Natural killer cell (primary cell): ENCODE data around the gene LPIN1. TPM values are rescaled to one million over a fixed set of nuclear protein-coding genes. Genes with fewer than 3 reads are reported as not detected.
A peak's percentile ranks its signal among the peaks of the same experiment; 100 is the strongest.

ENCODE experiments used
- ATAC-seq, 3 donors: fragments of 150-1000 bp in 2 of 3; fragments of 200-7000 bp in 1 of 3; cut with Tn5 transposase; 1 replicate in 1 of 3; 2 replicates in 2 of 3; pipeline ENCODE4 v1.10.0; 2021; ENCODE audit warnings: mild to moderate bottlenecking in 2 of 3, moderate library complexity in 2 of 3
- DNase-seq, 2 donors: peaks; one replicate each; pipeline versions ENCODE4 v3.0.0 to v3.0.0-alpha.2; 2013 to 2021; ENCODE audit warnings: mixed read lengths in 1 of 2
- H3K27ac ChIP-seq: one replicate; pipeline ENCODE4 v1.5.1; 2013; ENCODE audit warnings: mild to moderate bottlenecking, low read length
- H3K27me3 ChIP-seq: one replicate; pipeline ENCODE4 v1.6.1; 2013; ENCODE audit warnings: low read length; ENCODE audit not compliant: control insufficient read depth, insufficient read depth
- H3K36me3 ChIP-seq: one replicate; pipeline ENCODE4 v1.6.1; 2013; ENCODE audit warnings: low read length; ENCODE audit not compliant: control insufficient read depth, insufficient read depth
- H3K4me1 ChIP-seq: one replicate; pipeline ENCODE4 v1.6.1; 2013; ENCODE audit warnings: low read length; ENCODE audit not compliant: control insufficient read depth, insufficient read depth
- H3K4me3 ChIP-seq: one replicate; pipeline ENCODE4 v1.5.1; 2013; ENCODE audit warnings: low read length
- H3K9me3 ChIP-seq: one replicate; pipeline ENCODE4 v1.6.1; 2013; ENCODE audit warnings: low read length; ENCODE audit not compliant: control insufficient read depth, insufficient read depth
- H3K27ac Mint-ChIP-seq, 2 donors: one replicate each; pipeline ENCODE4 v1.8.0; 2022; ENCODE audit warnings: mild to moderate bottlenecking in 2 of 2, mixed read lengths in 2 of 2, moderate library complexity in 1 of 2
- H3K27me3 Mint-ChIP-seq, 2 donors: one replicate each; pipeline ENCODE4 v1.8.0; 2022; ENCODE audit warnings: low read depth in 2 of 2, mixed read lengths in 2 of 2
- H3K36me3 Mint-ChIP-seq: one replicate; pipeline ENCODE4 v1.8.0; 2022; ENCODE audit warnings: mixed read lengths
- H3K4me1 Mint-ChIP-seq, 2 donors: one replicate each; pipeline ENCODE4 v1.8.0; 2022; ENCODE audit warnings: mixed read lengths in 2 of 2
- H3K4me3 Mint-ChIP-seq: one replicate; pipeline ENCODE4 v1.8.0; 2022; ENCODE audit warnings: mild to moderate bottlenecking, moderate library complexity, mixed read lengths
- H3K9me3 Mint-ChIP-seq, 2 donors: one replicate each; pipeline ENCODE4 v1.8.0; 2022; ENCODE audit warnings: mixed read lengths in 2 of 2
- WGBS: methylation state at CpG from one replicate; pipeline ENCODE4 v1.1.7; 2013; ENCODE audit warnings: missing lambda C conversion rate; ENCODE audit not compliant: insufficient coverage; 5-methylcytosine and 5-hydroxymethylcytosine counted together
- intact Hi-C: fragments of 100-400 bp; cut with micrococcal nuclease; formaldehyde crosslinking; loops from one replicate; pipeline ENCODE4 v1.14.2; 2022
- total RNA-seq, 4 donors: library from RNA; stranded (reverse); fragments of 120-200 nt in 1 of 4; gene quantifications; one replicate each; pipeline versions ENCODE4 v1.2.3 to v1.2.4, GENCODE V29; 2013 to 2022
- TF ChIP-seq, protein P1 (sequence below): fragments of 200-600 bp; IDR thresholded peaks from one replicate; pipeline ENCODE4 v1.8.0; 2022; ENCODE audit warnings: antibody characterized with exemption

The LPIN1 gene
- total RNA-seq, 3 donors from 2014 or later (not counting 1 experiment from before 2014, with no cell fraction given) = 95.0 to 122 (median 118) TPM

DNA sequence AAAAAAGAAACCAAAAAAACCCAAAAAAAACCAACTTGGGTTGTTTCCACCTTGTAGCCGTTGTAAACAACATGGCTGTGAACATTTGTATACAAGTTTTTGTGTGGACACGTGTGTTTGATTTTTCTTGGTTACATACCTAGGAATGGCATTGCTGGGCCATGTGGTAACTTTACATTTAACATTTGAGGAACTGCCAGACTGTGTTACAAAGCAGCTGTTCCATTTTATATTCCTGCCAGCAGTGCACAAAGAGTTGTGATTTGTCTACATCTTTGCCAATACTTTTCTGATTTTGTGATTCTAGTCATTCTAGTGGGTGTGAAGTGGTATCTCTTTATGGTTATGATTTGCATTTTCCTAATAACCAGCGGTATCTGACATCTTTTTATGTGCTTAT lies 22.5 kb downstream of the LPIN1 start:
- Mint-ChIP-seq H3K4me3 (no peak overlapping the region), H3K27me3 (no peaks in the 10 kb centered on the region), H3K9me3 (no peaks in the 10 kb centered on the region), H3K27ac (peak overlapping the region; percentile 1 to 38), H3K36me3 (peaks cover 28% of the 10 kb centered on the region), H3K4me1 (peaks cover 19 to 24% of the 10 kb centered on the region in 2 donors)
- Histone ChIP-seq H3K27me3 (no peaks in the 10 kb centered on the region), H3K9me3 (no peaks in the 10 kb centered on the region), H3K4me1 (no peaks in the 10 kb centered on the region), H3K4me3 (no peak overlapping the region), H3K36me3 (peaks cover 75% of the 10 kb centered on the region), H3K27ac (no peak overlapping the region)
- ATAC-seq (no peak), DNase-seq (no peak)
- TF ChIP-seq, protein P1, sequence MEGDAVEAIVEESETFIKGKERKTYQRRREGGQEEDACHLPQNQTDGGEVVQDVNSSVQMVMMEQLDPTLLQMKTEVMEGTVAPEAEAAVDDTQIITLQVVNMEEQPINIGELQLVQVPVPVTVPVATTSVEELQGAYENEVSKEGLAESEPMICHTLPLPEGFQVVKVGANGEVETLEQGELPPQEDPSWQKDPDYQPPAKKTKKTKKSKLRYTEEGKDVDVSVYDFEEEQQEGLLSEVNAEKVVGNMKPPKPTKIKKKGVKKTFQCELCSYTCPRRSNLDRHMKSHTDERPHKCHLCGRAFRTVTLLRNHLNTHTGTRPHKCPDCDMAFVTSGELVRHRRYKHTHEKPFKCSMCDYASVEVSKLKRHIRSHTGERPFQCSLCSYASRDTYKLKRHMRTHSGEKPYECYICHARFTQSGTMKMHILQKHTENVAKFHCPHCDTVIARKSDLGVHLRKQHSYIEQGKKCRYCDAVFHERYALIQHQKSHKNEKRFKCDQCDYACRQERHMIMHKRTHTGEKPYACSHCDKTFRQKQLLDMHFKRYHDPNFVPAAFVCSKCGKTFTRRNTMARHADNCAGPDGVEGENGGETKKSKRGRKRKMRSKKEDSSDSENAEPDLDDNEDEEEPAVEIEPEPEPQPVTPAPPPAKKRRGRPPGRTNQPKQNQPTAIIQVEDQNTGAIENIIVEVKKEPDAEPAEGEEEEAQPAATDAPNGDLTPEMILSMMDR = no peak
- WGBS = 81% methylated on average over 3 of the region's 3 CpGs
- intact Hi-C loops = no loop called here

DNA sequence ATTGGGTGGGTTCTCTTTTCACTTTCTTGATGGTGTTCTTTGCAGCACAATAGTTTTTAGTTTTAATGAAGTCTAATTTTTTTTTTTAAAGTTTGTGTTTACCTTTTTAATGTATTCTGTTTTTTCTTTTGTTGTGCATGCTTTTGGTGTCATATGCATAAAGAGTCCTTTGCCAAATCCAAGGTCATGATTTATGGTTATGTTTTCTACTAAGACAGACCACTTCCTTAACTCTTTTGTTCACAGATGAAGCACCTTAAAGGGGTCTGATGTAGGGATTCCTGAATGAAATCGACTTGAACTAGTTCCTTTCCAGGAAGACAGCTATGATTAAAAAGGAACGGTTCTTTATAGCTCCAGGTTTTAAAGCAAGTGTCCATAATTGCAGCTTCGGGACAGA lies 23.1 kb downstream of the LPIN1 start:
- Mint-ChIP-seq H3K4me3 (no peak overlapping the region), H3K4me1 (peaks cover 20 to 24% of the 10 kb centered on the region in 2 donors), H3K9me3 (no peaks in the 10 kb centered on the region), H3K27me3 (no peaks in the 10 kb centered on the region), H3K27ac (peak overlapping the region; percentile 1 to 38), H3K36me3 (peaks cover 33% of the 10 kb centered on the region)
- intact Hi-C loops = no loop called here
- WGBS = 25% methylated on average over 3 of the region's 3 CpGs
- H3K27ac ChIP-seq = no peak overlapping the region
- H3K27me3 ChIP-seq = no peaks in the 10 kb centered on the region
- no peak overlapping the region for H3K4me3 ChIP-seq
- ATAC-seq (no peak), DNase-seq (no peak)
- peaks cover 78% of the 10 kb centered on the region for H3K36me3 ChIP-seq
- H3K4me1 ChIP-seq = peaks cover 1% of the 10 kb centered on the region
- no peaks in the 10 kb centered on the region for H3K9me3 ChIP-seq
- TF ChIP-seq, protein P1 = no peak

DNA sequence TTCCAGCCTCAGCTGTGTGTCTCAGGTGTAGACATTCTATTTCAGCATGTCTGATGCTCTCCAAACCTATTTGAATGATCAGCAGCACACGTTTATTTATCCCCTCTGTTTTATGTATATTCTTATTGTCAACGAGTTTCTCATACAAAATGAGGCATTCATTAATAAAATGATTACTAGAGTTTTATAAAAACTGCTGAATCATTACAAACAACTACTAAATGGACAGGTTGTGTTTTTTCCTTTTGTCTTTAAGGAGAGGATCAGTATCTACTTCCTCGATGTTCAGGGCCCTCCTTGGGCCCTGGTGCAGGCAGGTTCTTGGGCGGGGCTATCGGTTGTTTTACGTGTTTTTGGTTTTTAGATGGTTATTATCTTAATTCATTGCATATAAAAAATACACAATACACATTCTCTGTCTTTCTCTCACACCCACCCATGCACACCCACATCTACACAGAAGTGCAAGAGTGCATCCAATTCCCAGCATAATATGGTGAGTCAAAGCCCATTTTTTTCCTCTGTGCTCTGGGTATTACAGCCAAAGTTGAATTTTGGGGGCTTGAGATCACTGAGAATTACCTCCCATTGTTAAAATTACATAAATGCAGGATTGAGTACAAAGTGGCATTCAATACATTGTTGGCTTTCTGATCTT lies 24.2 kb downstream of the LPIN1 start:
- DNase-seq (no peak), ATAC-seq (no peak)
- Histone ChIP-seq H3K27me3 (no peaks in the 10 kb centered on the region), H3K27ac (no peak overlapping the region), H3K36me3 (peaks cover 75% of the 10 kb centered on the region), H3K9me3 (no peaks in the 10 kb centered on the region), H3K4me3 (no peak overlapping the region), H3K4me1 (peaks cover 6% of the 10 kb centered on the region)
- Mint-ChIP-seq H3K4me1 (peaks cover 25 to 28% of the 10 kb centered on the region in 2 donors), H3K27me3 (no peaks in the 10 kb centered on the region), H3K4me3 (no peak overlapping the region), H3K27ac (peak overlapping the region in 1 of 2 donors; percentile 1), H3K36me3 (peaks cover 33% of the 10 kb centered on the region), H3K9me3 (no peaks in the 10 kb centered on the region)
- TF ChIP-seq, protein P1 = no peak
- intact Hi-C loops = no loop called here
- WGBS = no CpG with 5 or more reads among the region's 6 CpGs
